ENCODE results near the gene TXNL4B.

DNA sequence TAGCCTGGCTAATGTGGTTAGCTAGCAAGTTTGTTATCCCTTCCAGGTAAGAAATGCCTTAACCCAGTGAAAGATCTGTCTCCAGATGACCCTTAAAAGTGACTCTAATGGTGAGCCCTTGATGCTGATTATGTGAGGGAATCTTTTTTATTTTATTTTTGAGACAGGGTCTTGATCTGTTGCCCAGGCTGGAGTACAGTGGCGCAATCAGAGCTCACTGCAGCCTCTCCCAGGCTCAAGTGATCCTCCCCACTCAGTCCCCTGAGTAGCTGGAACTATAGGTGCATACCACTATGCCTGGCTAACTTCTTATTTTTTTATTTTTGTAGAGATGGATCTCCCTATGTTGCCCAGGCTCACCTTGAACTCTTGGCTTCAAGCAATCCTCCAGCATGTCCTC, 49.9 kb downstream of the TXNL4B start:
- TF ChIP-seq, protein P1, sequence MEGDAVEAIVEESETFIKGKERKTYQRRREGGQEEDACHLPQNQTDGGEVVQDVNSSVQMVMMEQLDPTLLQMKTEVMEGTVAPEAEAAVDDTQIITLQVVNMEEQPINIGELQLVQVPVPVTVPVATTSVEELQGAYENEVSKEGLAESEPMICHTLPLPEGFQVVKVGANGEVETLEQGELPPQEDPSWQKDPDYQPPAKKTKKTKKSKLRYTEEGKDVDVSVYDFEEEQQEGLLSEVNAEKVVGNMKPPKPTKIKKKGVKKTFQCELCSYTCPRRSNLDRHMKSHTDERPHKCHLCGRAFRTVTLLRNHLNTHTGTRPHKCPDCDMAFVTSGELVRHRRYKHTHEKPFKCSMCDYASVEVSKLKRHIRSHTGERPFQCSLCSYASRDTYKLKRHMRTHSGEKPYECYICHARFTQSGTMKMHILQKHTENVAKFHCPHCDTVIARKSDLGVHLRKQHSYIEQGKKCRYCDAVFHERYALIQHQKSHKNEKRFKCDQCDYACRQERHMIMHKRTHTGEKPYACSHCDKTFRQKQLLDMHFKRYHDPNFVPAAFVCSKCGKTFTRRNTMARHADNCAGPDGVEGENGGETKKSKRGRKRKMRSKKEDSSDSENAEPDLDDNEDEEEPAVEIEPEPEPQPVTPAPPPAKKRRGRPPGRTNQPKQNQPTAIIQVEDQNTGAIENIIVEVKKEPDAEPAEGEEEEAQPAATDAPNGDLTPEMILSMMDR (tag by site-specific recombination; IDR thresholded peaks at IDR 0.05), result no peak
- TF ChIP-seq MYNN (tag by site-specific recombination; IDR thresholded peaks at IDR 0.05; ENCODE audit: borderline replicate concordance) (no peak), ZNF175 (tag by site-specific recombination; IDR thresholded peaks at IDR 0.05) (no peak), ZNF140 (tag by site-specific recombination; IDR thresholded peaks at IDR 0.05) (no peak), KLF10 (tag by site-specific recombination; IDR thresholded peaks at IDR 0.05) (no peak), PRDM1 (tag by site-specific recombination; IDR thresholded peaks at IDR 0.05) (no peak), KLF1 (tag by site-specific recombination; IDR thresholded peaks at IDR 0.05) (no peak), ZNF629 (tag by site-specific recombination; IDR thresholded peaks at IDR 0.05) (no peak)
- TF ChIP-seq, protein P2, sequence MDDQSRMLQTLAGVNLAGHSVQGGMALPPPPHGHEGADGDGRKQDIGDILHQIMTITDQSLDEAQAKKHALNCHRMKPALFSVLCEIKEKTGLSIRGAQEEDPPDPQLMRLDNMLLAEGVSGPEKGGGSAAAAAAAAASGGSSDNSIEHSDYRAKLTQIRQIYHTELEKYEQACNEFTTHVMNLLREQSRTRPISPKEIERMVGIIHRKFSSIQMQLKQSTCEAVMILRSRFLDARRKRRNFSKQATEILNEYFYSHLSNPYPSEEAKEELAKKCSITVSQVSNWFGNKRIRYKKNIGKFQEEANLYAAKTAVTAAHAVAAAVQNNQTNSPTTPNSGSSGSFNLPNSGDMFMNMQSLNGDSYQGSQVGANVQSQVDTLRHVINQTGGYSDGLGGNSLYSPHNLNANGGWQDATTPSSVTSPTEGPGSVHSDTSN (CRISPR knock-in tag; IDR thresholded peaks at IDR 0.05), result no peak
- TF ChIP-seq, protein P3, sequence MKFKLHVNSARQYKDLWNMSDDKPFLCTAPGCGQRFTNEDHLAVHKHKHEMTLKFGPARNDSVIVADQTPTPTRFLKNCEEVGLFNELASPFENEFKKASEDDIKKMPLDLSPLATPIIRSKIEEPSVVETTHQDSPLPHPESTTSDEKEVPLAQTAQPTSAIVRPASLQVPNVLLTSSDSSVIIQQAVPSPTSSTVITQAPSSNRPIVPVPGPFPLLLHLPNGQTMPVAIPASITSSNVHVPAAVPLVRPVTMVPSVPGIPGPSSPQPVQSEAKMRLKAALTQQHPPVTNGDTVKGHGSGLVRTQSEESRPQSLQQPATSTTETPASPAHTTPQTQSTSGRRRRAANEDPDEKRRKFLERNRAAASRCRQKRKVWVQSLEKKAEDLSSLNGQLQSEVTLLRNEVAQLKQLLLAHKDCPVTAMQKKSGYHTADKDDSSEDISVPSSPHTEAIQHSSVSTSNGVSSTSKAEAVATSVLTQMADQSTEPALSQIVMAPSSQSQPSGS (tag by site-specific recombination; IDR thresholded peaks at IDR 0.05; ENCODE audit: low read depth), result no peak

Data from HEK293 (cell line).